NCI-H2029 (cell line): ENCODE data around the gene IDH3A.
"Not testable (repeated sequence)": the region's sequence is repeated elsewhere in the genome, so short reads cannot be mapped to it uniquely, and the experiment has no call there.

Source experiments
- DNase-seq: peaks from one replicate; lab custom pipeline; 2025; lab: John Stamatoyannopoulos, UW

IDH3A gene

DNA sequence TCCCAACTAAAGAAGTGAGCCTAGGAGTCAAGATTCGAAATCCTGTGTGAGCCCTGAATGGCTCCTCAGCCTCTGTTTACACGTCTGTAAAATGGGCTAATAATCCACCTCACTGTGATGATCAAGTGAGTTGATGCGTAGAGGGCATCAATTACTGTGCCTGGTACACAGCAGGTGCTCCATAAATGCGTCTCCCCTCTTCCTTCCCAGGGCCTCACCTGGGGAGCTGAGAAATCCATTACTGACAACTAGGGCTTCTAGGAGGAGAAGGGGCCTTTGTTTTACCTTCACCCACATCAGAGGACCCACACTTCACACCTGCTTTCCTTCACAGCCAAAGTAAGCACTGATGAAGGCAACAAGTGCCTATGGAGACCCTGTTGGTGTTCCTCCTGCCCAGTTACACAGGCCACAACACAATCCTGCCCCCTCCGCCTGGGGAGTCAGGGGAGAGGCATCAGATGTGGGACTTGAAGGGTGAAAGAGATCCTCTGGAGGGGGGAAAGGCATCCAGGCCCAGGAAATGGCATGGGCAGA lies 19.3 kb upstream of the IDH3A start:
- DNase-seq = no peak

DNA sequence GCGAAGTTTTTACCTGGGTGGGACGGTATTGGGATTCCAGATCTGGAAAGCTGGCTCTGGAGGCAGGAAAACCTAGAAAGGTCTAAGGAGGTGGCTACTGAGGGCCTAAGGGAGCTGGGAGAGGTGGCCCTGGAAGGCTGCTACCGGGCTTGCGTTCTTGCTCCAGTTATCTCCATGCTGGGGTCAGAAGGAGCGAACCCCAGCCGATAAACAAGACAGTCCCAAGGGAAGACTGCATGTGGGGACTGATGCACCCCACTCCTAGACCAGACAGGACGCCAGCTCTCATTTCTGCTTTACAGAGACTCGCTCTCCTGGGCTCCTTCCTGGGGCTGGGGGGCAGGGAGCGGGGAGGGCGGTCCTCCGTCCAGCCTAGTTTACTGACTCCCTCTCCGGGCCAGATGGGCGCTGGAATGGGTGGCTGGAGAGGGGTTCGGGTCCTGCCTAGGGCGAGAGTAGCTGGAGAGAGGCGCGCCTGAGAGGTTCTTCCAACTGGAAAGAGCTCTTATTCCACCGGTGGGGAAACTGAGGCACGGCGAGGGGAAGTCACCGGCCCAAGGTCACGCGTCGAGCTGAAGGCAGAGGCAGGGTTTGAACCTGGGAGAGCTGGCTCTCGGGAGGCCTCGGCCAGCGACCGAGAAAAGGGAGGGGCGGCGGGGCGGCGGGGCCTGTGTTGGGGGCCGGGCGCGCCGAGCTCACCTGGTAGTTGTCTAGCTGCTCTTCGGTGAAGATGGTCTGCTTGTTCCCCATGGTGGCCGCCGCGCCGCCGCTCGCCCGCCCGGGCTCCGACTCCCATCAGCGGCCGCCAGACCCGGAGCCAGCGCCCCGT lies 18.5 kb upstream of the IDH3A start:
- no peak for DNase-seq

DNA sequence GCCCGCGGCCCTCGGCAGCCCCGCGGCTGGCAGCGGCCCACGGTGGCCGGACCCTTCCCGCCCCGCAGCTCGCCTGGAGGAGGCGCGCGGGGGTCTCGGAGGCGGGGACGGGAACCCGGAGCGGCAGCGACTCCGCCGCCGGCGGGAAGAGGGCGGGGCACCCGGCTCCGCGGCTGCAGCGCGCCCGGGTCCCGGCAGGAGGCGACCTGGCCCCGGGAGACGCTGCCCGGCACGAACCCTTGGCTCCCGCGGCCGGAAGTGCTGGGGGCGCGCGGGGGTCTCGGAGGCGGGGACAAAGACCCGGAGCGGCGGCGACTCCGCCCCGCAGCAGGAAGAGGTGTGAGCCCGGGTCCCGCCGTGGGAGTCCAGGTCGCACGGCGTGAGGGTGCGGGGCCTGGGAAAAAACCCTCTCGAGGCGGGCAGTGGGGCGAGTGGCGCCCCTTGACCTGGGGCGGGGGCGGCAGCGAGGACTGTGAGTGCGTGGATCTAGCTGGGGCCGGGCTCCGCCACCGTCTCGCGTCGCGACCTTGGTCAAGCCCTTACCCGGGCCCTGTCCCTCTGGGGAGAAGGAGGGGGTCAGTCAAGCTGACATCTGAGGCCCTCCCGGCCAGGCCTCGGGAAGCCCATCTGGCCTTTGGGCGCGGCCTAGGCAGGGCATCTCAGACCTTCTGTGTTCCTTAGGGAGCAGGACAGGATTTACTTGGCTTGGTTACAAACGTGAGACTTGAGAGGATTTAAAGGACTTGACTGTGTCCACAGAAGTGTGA lies 17.7 kb upstream of the IDH3A start, which contains the start of gene CIB2:
CIB2 (minus strand) TSS at position 151 of the 767 bp plus-strand sequence. CDS start 230 bp downstream, outside the sequence.
- peak; percentile 23 for DNase-seq

DNA sequence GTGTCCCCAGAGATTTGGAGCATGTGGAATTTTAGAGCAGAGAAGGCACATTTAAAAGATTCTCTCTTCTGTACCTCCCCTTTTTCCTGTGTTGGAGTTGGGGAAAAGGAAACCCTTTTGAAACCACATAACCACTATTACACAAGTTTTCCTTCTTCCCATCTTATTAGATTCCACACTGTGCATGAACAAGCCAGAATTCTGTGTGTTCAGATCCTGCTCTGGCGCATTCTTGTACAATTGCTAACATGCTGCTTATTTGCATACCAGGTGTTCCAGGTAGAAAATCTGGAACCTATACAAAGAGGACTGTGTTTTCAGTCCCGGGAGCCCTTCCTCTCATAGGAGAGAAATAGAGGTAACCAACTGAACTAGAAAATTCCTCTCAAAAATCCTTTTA lies 15.4 kb upstream of the IDH3A start:
- no peak for DNase-seq

DNA sequence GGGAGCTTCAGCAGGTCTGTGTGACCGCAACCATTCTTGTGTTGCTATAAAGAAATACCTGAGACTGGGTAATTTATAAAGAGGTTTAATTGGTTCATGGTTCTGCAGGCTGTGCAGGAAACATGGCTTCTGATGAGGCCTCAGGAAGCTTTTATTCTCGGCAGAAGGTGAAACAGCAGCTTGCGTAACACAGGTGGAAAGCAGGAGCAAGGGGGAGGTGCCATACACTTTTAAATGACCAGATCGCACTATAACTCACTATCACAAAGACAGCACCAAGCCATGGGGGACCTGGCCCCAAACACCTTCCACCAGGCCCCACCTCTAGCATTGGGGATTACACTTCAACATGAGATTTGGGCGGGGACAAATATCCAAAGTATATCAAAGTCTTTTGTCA lies 9.6 kb upstream of the IDH3A start:
- DNase-seq = no peak

DNA sequence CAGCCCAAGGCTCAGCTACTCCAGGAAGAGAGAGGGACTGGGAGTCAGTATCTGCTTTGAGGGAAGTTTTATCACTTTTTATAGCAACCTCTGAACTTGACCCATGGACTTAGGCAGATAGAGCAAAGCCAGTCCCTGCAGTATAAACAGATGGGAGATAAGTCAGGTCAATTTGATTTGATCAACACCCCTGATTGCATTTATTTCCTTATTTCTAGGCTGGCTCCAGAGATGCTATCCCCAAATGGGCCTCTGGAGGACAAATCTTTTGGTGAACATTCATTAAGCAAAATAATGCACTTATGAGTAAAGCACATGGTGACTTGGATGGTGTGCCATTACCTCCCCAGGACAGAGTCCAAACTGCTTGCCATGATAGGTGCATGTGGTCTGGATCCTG lies 8.9 kb upstream of the IDH3A start:
- DNase-seq = no peak

DNA sequence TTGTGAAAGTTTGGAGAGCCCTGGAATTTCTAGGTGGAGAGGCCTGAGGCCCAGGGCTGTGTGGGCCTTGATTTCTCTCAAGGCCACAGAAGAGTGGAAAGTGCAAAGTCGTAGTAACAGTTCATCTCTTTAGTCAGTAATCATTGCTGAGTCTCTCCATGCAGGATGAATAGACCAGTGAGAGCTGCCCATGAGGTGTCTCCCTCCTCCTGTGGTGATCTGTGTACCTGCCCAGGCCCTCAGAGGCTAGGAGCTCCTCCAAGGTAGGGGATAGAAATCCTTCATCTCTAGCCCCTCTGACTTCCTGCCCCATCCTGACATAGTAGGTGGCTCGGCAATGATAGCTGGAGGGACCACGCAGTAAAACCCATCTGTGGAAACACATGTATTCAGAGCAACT lies 6.8 kb upstream of the IDH3A start:
- no peak for DNase-seq

DNA sequence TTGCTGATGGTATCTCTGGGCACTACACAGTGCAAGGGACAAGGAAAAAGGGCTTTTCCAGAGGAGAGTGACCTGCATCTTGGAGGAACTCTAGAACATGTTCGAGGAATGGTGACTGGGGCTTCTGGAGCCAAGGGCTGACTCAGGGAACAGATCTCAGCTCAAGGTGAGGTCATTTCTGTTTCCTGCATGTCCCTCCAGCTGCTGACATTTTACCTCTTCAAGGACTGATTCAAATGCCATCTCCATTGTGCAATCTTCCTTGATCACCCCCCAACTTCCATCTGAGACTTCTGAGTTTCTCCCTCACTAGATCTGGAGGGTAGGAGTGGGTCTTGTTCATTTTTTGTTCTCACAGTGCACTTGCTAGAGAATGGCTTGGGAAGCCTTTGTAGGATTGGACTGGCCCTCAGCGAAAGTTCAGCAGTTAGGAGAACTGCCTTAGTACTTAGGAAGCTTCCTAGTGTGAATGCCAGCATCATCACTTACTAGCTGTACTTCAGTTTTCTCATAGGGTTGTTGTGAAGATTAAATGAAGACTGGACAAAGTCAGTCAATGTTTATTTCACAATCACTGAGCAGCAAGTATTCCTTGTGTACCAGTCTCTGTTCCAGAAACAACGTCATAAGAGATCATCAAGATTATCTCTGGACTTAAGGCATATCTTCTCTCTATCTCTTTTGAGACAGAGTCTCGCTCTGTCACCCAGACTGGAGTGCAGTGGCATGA lies 2.6 kb upstream of the IDH3A start:
- no peak for DNase-seq

DNA sequence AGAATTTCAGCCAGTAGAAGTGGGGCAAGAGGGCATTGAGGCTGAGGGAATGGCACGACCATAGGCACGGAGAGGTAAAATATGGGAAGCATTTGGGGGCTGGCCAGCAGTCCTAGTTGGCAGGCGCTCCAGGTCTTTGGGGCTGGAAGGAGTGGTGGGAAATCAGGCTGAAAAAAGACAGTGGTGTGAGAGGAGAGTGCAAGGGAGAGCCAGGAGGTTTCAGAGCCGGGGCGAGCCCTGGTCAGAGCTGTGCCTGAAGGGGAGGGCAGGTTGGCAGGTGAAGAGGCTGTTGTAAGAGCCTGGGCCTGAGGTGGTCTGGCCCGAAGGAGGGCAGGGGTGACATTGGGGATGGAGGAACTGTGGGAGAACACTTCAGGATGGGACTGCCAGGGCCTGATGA lies 1.6 kb upstream of the IDH3A start:
- DNase-seq = no peak

DNA sequence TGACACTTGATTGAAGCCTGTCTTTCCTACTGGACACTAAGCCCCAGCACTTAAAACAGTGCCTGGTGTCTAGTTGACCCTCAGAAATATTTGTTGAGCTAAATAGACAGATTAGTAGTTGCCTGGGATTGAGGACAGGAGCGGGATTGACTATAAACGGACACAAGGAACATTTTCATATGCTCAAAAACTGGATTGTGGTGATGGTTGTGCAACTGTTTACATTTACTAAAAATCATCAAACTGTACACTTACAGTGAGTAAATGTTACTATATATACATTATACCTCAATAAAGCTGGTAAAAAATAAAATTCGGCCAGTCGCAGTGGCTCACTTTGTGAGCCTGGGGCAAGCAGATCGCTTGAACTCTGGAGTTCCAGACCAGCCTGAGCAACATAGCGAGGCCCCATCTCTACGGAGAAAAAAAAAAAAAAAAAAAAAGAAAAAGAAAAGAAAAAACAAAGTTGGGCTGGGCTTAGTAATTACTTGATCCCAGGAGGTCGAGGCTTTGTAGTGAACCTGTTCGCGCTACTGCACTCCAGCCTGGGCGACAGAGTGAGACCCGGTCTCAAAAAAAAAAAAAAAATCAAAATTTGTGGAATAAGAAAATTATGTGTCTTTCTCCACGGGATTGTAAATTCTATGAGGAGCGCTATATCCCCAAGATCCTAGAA lies 632 bp upstream of the IDH3A start:
- DNase-seq = no peak

DNA sequence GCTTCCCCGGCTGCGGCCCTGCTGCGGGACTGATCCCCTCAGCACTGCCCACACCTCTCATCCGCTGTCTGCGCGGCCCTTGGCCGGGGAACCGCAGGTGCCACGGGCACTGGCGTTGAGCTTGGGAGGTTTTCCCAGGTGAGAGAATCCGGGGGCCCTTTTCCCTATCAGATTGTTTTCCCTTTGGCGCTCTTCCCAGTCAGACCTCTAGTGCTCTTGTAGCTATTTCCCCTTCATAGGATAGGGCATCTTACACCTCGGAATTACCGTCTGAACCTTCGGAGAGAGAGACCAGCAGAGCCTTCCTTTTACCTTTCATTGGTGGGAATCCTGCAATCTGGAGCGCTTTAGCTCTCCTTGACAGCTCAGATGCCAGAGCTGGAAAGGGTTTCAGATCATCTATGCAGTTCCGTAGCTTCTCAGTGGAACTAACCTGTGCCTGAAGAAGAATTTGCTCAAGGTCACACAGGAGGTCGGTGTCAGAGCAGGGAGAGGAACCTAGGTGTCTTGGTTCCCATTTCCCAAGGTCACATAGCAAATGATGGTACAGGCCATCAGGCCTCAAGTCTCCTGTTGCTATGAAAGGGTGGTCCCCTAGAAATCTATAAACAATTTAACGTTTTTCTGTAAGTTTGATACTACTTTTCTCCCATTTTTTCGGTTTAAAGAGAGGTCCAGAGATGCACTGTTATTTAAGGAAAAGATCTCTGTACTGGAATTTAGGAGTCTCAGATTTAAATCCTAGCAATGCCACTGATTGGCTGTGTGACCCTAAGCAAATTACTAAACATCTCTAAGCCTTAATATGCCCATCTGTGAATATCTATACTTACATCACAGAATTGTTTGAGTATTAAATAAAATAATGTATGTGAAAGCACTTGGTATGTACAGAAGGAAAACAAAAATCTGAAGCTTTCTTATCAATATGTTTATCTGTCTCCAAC lies 916 bp downstream of the IDH3A start:
- peak; percentile 66 for DNase-seq

DNA sequence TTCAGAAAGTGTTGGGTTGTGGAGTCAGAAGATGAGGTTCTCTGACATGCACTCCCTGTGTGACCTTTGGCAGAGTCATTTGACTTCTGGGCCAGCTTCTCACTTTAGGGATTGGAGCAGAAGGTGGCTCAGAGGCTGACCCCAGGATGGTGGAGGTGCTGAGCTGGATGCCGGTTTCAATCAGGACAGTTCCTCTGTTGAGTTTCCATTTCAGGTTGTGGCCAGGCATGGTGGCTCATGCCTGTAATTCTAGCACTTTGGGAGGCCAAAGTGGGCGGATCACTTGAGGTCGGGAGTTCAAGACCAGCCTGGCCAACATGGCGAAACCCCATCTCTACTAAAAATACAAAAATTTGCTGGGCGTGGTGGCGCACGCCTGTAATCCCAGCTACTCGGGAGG lies 1.9 kb downstream of the IDH3A start:
- DNase-seq = not testable (repeated sequence)

DNA sequence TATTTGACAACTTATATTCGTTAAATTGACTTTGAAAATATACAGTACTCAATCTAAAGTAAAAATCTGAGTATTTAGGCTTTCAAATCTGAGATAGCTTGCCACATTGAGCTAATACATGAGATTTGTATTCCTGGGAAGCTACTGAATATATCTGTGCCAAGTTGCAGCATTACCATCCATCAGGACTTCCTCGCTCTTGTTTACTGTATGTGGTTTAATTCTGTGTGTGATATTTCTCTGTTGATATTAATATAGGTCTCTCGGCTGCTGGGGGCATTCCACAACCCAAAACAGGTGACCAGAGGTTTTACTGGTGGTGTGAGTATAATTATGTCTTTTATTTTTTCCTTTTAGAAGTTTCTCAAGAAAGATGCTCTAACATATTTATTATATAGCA lies 5.8 kb downstream of the IDH3A start:
- DNase-seq = no peak

DNA sequence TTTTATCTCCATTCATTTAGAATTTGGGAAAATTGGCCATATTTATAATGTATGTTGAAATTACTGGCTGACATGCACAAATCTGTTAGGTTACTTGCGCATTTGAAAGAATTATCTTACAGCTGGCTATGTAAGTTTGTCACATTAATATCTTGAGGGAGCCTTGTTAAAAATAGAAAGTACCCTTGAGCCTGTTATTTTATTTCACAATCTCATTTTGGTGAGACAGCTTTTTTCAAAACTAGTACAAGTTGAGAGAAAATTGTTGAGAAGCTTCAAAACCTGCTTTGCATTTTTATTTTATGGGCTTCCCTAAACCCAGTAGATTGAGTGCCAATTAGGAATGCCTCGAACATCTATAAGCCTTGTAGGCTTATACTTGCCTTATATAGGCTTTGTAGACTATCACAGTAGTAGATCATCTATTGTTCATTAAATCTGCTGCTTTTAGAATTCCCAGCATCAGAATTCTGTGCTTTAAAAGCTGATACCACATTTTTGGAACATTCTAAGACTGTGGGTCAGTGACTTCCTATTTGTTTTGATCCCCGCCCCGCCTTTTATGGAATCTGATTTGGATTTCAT lies 6.3 kb downstream of the IDH3A start:
- no peak for DNase-seq

DNA sequence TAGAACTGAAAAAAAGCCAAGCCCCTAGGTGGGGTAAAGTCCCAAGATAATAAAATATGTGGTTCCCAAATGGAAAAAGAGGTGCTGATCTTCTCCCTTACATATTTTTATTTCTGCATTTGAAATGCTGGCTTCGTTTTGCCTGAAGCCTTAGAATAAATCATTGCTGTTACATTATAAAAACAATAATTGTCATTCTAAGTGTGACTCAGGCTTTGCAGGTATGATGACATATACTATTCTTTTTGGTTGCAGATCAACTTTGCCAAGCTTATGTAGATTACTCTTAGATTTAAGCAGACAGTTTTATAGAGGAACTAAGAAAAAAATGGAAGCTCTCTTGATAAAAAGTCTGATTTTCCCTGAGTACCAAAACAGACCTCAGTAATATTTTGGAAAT lies 7.5 kb downstream of the IDH3A start:
- DNase-seq = no peak

DNA sequence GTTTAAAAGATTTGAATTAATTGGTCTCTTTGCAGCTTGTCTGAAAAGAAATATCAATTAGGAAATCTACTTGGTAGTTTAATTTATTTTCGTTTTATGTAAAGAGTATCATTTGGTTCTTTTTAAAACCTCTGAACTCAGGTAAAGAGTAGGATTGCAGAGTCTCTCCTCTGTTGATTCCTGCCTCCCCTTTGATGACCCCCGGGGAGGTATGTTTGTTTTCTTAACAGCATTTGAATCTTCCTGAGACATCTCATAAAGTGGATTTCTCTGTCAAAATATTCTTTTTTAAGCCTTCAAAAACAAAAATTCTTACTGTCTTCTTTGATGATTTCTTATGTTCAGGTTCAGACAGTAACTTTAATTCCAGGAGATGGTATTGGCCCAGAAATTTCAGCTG lies 8.0 kb downstream of the IDH3A start:
- DNase-seq = no peak

DNA sequence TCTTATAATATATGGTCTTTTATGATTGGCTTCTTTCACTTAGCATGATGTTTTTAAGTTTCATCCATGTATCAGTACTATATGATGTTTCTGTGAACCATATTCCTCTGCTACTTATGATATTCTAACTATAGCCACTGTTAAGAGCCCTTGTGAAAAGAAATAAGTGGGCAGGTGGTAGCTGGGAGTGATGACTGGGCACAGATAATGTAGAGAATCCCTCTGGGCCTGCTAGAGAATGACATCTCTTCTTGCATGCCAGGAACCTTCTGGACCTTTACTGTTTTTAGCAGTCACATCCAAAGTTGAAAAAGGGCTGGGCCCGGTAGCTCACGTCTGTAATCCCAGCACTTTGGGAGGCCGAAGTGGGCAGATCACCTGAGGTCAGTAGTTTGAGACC lies 10.2 kb downstream of the IDH3A start:
- no peak for DNase-seq

DNA sequence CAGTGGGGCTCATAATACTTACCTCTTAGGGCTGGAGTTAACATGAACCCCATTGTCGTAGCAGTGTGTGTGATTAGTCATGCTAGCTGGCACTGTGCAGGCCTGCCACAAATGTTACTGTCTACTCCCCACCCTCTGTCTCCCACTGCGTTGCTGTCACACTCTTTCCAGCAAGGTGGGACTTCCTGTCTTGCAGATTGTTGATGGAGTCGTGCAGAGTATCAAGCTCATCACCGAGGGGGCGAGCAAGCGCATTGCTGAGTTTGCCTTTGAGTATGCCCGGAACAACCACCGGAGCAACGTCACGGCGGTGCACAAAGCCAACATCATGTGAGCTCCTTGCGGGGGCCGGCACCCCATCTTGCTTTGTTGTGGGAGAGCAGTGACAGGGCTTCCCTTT lies 12.9 kb downstream of the IDH3A start:
- DNase-seq = no peak

DNA sequence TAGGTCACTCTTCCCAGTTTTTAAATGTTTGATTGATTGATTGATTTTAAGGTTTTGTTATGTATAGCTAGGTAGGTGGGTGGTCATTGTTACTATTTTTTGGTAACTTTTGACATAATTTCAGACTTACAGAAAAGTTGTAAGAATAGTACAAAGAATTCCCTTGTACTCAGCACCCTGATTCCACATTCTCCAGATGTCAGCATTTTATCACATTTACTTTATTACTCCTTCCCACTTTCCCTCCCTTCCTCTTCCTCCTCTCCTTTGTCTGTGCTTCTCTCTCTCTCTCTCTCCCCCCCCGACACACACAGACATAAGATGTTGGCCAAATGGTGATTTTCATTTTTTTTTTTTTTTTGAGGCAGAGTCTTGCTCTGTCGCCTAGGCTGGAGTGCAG lies 14.8 kb downstream of the IDH3A start:
- DNase-seq = no peak

DNA sequence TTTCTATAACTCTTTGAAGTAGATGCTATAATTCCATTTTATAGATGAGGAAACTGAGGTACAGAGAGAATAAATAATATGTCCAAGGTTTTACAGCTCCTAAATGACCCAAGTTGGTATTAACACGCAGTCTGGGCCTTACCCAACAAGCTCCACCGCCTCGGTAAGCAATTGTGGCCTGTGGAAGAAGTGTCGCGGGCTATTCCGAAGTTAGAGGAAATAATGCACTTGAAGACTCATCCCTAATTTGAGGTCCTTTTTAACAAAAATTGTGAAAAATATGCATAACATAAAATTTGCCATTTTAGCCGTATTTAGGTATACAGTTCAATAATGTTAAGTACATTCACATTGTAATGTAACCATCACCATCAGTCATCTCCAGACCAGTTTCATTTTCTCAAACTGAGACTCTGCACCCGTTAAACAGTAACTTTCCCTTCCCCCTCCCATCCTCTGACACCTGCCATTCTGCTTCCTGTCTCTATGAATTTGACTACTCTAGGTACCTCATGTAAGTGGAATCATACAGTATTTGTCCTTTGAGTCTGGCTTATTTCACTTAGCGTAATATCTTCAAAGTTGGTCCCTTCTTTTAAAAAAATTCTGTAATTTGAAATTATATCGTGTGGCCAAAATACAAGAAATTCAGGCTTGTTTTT lies 18.2 kb downstream of the IDH3A start:
- no peak for DNase-seq
